ENCODE results near the gene MEIOB. TPM values are rescaled to one million over a fixed set of nuclear protein-coding genes. Genes with fewer than 3 reads are reported as not detected.
A peak's percentile ranks its signal among the peaks of the same experiment; 100 is the strongest.

The MEIOB gene
- total RNA-seq, 1 donor from 2014 or later: 2.4 TPM

DNA sequence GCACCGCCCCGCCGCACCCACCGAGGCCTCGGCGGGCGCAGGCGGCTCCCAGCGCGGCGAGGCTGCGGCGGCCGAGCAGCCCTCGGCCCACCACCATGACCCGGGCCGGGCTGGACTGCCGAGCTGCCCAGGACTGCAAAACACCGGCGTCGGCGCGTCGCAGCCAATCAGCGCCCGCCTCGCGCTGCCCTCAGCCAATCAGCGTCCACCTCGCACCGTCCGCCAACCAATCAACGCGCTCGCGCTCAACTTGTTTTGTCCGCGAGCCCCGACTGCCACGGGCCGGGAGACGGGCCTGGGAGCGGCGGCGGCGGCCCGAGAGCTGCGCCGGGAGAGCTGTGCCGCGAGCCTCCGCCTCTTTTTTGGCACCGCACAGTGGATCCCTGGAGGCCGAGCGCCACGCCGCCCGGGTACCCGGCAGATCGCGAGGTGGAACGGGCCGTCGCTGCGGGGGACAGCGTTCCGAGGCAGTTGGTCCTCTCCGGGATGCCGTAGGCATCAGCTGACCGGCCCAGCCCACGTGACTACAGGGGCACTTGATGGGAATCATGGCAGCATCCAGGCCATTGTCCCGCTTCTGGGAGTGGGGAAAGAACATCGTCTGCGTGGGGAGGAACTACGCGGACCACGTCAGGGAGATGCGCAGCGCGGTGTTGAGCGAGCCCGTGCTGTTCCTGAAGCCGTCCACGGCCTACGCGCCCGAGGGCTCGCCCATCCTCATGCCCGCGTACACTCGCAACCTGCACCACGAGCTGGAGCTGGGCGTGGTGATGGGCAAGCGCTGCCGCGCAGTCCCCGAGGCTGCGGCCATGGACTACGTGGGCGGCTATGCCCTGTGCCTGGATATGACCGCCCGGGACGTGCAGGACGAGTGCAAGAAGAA lies 45.0 kb downstream of the MEIOB start, which contains the start of the genes FAHD1 and HAGH:
TSS of gene FAHD1 (plus strand) at position 516 of the 883 bp plus-strand sequence. CDS start at position 549, 33 bp downstream.
TSS of gene HAGH (minus strand) at position 135 of the 883 bp plus-strand sequence. CDS start at position 97, 38 bp downstream.
- TF ChIP-seq, protein P1, sequence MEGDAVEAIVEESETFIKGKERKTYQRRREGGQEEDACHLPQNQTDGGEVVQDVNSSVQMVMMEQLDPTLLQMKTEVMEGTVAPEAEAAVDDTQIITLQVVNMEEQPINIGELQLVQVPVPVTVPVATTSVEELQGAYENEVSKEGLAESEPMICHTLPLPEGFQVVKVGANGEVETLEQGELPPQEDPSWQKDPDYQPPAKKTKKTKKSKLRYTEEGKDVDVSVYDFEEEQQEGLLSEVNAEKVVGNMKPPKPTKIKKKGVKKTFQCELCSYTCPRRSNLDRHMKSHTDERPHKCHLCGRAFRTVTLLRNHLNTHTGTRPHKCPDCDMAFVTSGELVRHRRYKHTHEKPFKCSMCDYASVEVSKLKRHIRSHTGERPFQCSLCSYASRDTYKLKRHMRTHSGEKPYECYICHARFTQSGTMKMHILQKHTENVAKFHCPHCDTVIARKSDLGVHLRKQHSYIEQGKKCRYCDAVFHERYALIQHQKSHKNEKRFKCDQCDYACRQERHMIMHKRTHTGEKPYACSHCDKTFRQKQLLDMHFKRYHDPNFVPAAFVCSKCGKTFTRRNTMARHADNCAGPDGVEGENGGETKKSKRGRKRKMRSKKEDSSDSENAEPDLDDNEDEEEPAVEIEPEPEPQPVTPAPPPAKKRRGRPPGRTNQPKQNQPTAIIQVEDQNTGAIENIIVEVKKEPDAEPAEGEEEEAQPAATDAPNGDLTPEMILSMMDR (IDR thresholded peaks at IDR 0.05; ENCODE audit: partially characterized antibody, unreplicated experiment): no peak
- peaks cover 9% of the 10 kb centered on the region for H3K9me3 Mint-ChIP-seq (ENCODE audit: unreplicated experiment)
- no peaks in the 10 kb centered on the region for H3K36me3 Mint-ChIP-seq (ENCODE audit: unreplicated experiment)
- peaks cover 18% of the 10 kb centered on the region for H3K4me1 Mint-ChIP-seq (ENCODE audit: low read depth, unreplicated experiment)
- H3K27ac Mint-ChIP-seq (ENCODE audit: unreplicated experiment): peak within 1 kb of the TSS; percentile 92
- peaks cover 2% of the 10 kb centered on the region for H3K27me3 Mint-ChIP-seq (ENCODE audit: unreplicated experiment)
- DNase-seq: peak; percentile 92
- peak within 1 kb of the TSS; percentile 95 for H3K4me3 Mint-ChIP-seq (ENCODE audit: unreplicated experiment)

DNA sequence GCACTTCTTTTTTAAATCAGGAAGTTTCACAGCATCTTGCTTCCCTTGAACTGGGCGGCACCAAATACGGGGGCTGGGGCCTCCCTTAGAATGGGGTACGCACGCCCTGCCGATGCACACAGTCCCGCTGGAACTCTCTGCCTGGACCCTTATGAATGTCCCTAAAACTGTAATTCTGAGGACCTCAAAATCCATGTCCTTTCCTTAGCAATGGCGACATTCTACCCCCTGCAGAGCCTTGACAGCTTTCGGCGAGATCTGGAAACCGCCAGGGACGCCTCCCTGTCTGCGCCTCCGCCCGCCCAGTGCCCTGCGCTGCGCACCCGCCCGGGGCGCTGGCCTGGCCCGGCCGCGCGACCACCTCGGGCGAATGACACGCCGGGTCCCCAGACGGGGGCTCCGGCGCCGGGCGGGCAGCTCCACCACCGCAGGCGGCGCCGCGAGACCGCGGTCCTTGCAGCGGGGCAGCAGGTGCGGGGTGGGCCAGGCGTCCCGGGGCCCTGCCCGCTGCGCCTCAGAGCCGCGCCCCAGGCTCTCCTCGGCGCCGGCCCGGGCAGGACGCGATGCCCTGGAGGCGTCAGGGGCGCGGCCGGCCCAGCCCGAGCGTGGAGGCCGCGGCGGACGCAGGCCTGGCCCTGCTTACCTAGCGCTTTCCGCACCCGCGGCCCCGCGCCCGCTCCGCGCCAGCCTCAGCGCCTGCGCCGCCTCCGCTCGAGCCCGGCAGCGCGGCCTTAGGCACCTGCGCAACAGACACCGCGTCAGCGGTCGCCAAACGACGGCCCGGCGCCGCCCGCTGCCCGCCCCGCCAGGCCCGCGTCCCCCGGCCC lies 45.9 kb downstream of the MEIOB start:
- peak; percentile 70 for DNase-seq
- TF ChIP-seq, protein P1 (IDR thresholded peaks at IDR 0.05; ENCODE audit: partially characterized antibody, unreplicated experiment): no peak
- peaks cover 9% of the 10 kb centered on the region for H3K9me3 Mint-ChIP-seq (ENCODE audit: unreplicated experiment)
- H3K4me1 Mint-ChIP-seq (ENCODE audit: low read depth, unreplicated experiment): peaks cover 18% of the 10 kb centered on the region
- H3K27ac Mint-ChIP-seq (ENCODE audit: unreplicated experiment): no peak overlapping the region
- peaks cover 2% of the 10 kb centered on the region for H3K27me3 Mint-ChIP-seq (ENCODE audit: unreplicated experiment)
- H3K36me3 Mint-ChIP-seq (ENCODE audit: unreplicated experiment): no peaks in the 10 kb centered on the region
- H3K4me3 Mint-ChIP-seq (ENCODE audit: unreplicated experiment): peak overlapping the region; percentile 90

DNA sequence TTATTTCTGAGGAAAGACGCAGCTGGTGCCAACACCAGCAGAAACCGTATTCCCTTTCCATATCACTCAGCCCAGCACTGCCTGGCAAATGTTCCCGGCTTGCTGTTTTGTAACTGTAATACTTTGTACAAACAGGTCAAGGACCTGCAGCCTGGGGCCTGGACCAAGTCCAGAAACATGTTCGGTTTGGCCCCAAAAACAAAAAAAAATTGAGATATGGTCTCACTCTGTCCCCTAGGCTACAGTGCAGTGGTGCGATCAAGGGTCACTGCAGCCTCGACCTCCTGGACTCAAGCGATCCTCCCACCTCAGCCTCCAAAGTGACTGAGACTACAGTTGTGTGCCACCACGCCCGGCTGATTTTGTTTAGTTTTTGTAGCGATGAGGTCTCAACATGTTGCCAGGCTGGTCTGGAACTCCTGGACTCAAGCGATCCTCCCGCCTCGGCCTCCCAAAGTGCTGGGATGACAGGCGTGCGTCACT lies 46.5 kb downstream of the MEIOB start:
- Mint-ChIP-seq H3K9me3 (ENCODE audit: unreplicated experiment) (peaks cover 9% of the 10 kb centered on the region), H3K4me3 (ENCODE audit: unreplicated experiment) (peak overlapping the region; percentile 90), H3K4me1 (ENCODE audit: low read depth, unreplicated experiment) (peaks cover 16% of the 10 kb centered on the region), H3K36me3 (ENCODE audit: unreplicated experiment) (no peaks in the 10 kb centered on the region), H3K27me3 (ENCODE audit: unreplicated experiment) (peaks cover 2% of the 10 kb centered on the region), H3K27ac (ENCODE audit: unreplicated experiment) (no peak overlapping the region)
- no peak for DNase-seq
- TF ChIP-seq, protein P1 (IDR thresholded peaks at IDR 0.05; ENCODE audit: partially characterized antibody, unreplicated experiment): no peak

DNA sequence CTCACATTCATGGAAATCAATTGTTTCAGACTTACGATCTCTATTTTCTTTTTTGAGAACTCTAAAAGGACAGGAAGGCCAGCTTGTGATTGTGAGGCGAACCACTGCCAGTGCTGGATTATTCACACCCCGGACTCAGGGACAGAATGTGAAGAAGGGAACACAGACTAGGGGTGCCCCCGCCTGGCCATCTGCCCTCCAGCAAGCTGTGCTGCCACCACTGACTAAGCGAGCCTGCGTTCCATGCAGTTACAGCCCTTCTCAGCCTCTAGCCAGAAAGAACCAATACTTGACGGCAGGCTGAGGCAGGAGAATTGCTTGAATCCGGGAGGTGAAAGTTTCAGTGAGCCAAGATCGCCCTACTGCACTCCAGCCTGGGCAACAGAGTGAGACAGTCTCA lies 48.1 kb downstream of the MEIOB start:
- Mint-ChIP-seq H3K27ac (ENCODE audit: unreplicated experiment) (peak overlapping the region; percentile 84), H3K4me1 (ENCODE audit: low read depth, unreplicated experiment) (peaks cover 15% of the 10 kb centered on the region), H3K9me3 (ENCODE audit: unreplicated experiment) (peaks cover 9% of the 10 kb centered on the region), H3K36me3 (ENCODE audit: unreplicated experiment) (no peaks in the 10 kb centered on the region), H3K4me3 (ENCODE audit: unreplicated experiment) (peak overlapping the region; percentile 58), H3K27me3 (ENCODE audit: unreplicated experiment) (peaks cover 2% of the 10 kb centered on the region)
- TF ChIP-seq, protein P1 (IDR thresholded peaks at IDR 0.05; ENCODE audit: partially characterized antibody, unreplicated experiment): no peak
- peak; percentile 69 for DNase-seq
